Mesendoderm (in vitro differentiated cells): Measurements from ENCODE around the gene PKP4.
A peak's percentile ranks its signal among the peaks of the same experiment; 100 is the strongest.

Experiments used
- DNase-seq: peaks from one replicate; pipeline ENCODE4 v3.0.0; 2013
- H2AK5ac ChIP-seq: 2 replicates; pipeline ENCODE4 v1.6.1; 2013; ENCODE audit warnings: low read length, inconsistent platforms
- H2BK120ac ChIP-seq: 2 replicates; pipeline ENCODE4 v1.6.1; 2013; ENCODE audit warnings: low read depth, mild to moderate bottlenecking, low read length, moderate library complexity, mixed read lengths
- H2BK15ac ChIP-seq: replicated peaks from 2 replicates; pipeline ENCODE4 v1.6.1; 2013; ENCODE audit warnings: low read depth, mild to moderate bottlenecking, moderate library complexity
- H2BK5ac ChIP-seq: 2 replicates; pipeline ENCODE4 v1.6.1; 2013; ENCODE audit warnings: low read length, inconsistent platforms
- H3K18ac ChIP-seq: 2 replicates; pipeline ENCODE4 v1.6.1; 2013; ENCODE audit warnings: mild to moderate bottlenecking, low read length, mixed read lengths
- H3K23ac ChIP-seq: one replicate; pipeline ENCODE4 v1.6.1; 2013; ENCODE audit warnings: low read length
- H3K27ac ChIP-seq: 2 replicates; pipeline ENCODE4 v1.5.1; 2013; ENCODE audit warnings: low read depth, mild to moderate bottlenecking, inconsistent platforms, low read length, moderate library complexity
- H3K27me3 ChIP-seq: 2 replicates; pipeline ENCODE4 v1.6.1; 2013; ENCODE audit warnings: low read length, control low read depth, mild to moderate bottlenecking, inconsistent platforms; ENCODE audit not compliant: insufficient read depth, poor library complexity
- H3K36me3 ChIP-seq: 2 replicates; pipeline ENCODE4 v1.6.1; 2013; ENCODE audit warnings: low read length, inconsistent platforms; ENCODE audit not compliant: control insufficient read depth, insufficient read depth
- H3K4ac ChIP-seq: one replicate; pipeline ENCODE4 v1.6.1; 2013; ENCODE audit warnings: low read depth, mild to moderate bottlenecking, low read length, moderate library complexity
- H3K4me1 ChIP-seq: 2 replicates; pipeline ENCODE4 v1.6.1; 2013; ENCODE audit warnings: low read depth, low read length, inconsistent platforms; ENCODE audit not compliant: control insufficient read depth
- H3K4me2 ChIP-seq: 2 replicates; pipeline ENCODE4 v1.6.1; 2013; ENCODE audit warnings: low read length
- H3K4me3 ChIP-seq: 2 replicates; pipeline ENCODE4 v1.5.1; 2013; ENCODE audit warnings: mild to moderate bottlenecking, low read length
- H3K56ac ChIP-seq: one replicate; pipeline ENCODE4 v1.6.1; 2013; ENCODE audit warnings: low read length
- H3K79me1 ChIP-seq: 2 replicates; pipeline ENCODE4 v1.6.1; 2013; ENCODE audit warnings: low read length, inconsistent platforms
- H3K79me2 ChIP-seq: 2 replicates; pipeline ENCODE4 v1.6.1; 2013; ENCODE audit warnings: mild to moderate bottlenecking, low read length; ENCODE audit not compliant: control insufficient read depth, insufficient read depth
- H3K9ac ChIP-seq: 2 replicates; pipeline ENCODE4 v1.6.1; 2013; ENCODE audit warnings: low read length, inconsistent platforms
- H4K5ac ChIP-seq: one replicate; pipeline ENCODE4 v1.6.1; 2013; ENCODE audit warnings: low read length
- H4K8ac ChIP-seq: one replicate; pipeline ENCODE4 v1.6.1; 2013; ENCODE audit warnings: low read depth, mild to moderate bottlenecking, control low read depth, low read length, moderate library complexity
- WGBS: extraction: QIAGEN DNeasy Blood & Tissue Kit; methylation state at CpG from one replicate; pipeline ENCODE4 v1.1.7; 2013; ENCODE audit warnings: low lambda C conversion rate, missing lambda C conversion rate; ENCODE audit not compliant: insufficient coverage; ENCODE audit errors: extremely low coverage; 5-methylcytosine and 5-hydroxymethylcytosine counted together

Gene PKP4

GRCh38 chr2:158488442-158489216 lies 31.9 kb downstream of the PKP4 start:
- no peak overlapping the region for H4K5ac ChIP-seq
- no peak overlapping the region for H3K23ac ChIP-seq
- H3K36me3 ChIP-seq, result no peaks in the 10 kb centered on the region
- no peak overlapping the region for H3K27ac ChIP-seq
- H2BK5ac ChIP-seq, result no peak overlapping the region
- H2BK15ac ChIP-seq, result no peak overlapping the region
- WGBS, result no CpG with 5 or more reads among the region's 2 CpGs
- H3K9ac ChIP-seq, result no peak overlapping the region
- H3K4me3 ChIP-seq, result no peak overlapping the region
- peaks cover 3% of the 10 kb centered on the region for H3K4me1 ChIP-seq
- H2BK120ac ChIP-seq, result no peak overlapping the region
- H4K8ac ChIP-seq, result no peak overlapping the region
- no peak overlapping the region for H3K4ac ChIP-seq
- H3K18ac ChIP-seq, result no peak overlapping the region
- DNase-seq, result no peak
- H2AK5ac ChIP-seq, result no peak overlapping the region
- H3K56ac ChIP-seq, result no peak overlapping the region
- H3K27me3 ChIP-seq, result no peaks in the 10 kb centered on the region
- no peak overlapping the region for H3K4me2 ChIP-seq
- H3K79me1 ChIP-seq, result peaks cover 15% of the 10 kb centered on the region
- H3K79me2 ChIP-seq, result peaks cover 38% of the 10 kb centered on the region

GRCh38 chr2:158489366-158490112 lies 32.8 kb downstream of the PKP4 start:
- Histone ChIP-seq H3K4me2 (peak overlapping the region; percentile 3), H3K9ac (no peak overlapping the region), H3K79me1 (peaks cover 15% of the 10 kb centered on the region), H4K8ac (no peak overlapping the region), H2BK15ac (no peak overlapping the region), H3K4me1 (peaks cover 3% of the 10 kb centered on the region), H3K79me2 (peaks cover 35% of the 10 kb centered on the region), H3K4me3 (no peak overlapping the region), H3K23ac (no peak overlapping the region), H3K27me3 (no peaks in the 10 kb centered on the region), H2BK5ac (no peak overlapping the region), H4K5ac (no peak overlapping the region), H2AK5ac (no peak overlapping the region), H3K56ac (no peak overlapping the region), H2BK120ac (no peak overlapping the region), H3K27ac (no peak overlapping the region), H3K4ac (no peak overlapping the region), H3K36me3 (no peaks in the 10 kb centered on the region), H3K18ac (no peak overlapping the region)
- peak; percentile 67 for DNase-seq
- no CpG with 5 or more reads among the region's 6 CpGs for WGBS

GRCh38 chr2:158491072-158491471 lies 34.3 kb downstream of the PKP4 start:
- no CpG with 5 or more reads among the region's 4 CpGs for WGBS
- Histone ChIP-seq H3K27me3 (no peaks in the 10 kb centered on the region), H3K23ac (no peak overlapping the region), H3K4me1 (peaks cover 3% of the 10 kb centered on the region), H3K9ac (no peak overlapping the region), H3K4me2 (no peak overlapping the region), H4K5ac (no peak overlapping the region), H3K4me3 (no peak overlapping the region), H2BK120ac (no peak overlapping the region), H3K36me3 (no peaks in the 10 kb centered on the region), H2BK5ac (no peak overlapping the region), H2BK15ac (no peak overlapping the region), H3K79me1 (peaks cover 13% of the 10 kb centered on the region), H3K56ac (no peak overlapping the region), H3K79me2 (peaks cover 26% of the 10 kb centered on the region), H2AK5ac (no peak overlapping the region), H3K18ac (no peak overlapping the region), H3K4ac (no peak overlapping the region), H3K27ac (no peak overlapping the region), H4K8ac (no peak overlapping the region)
- no peak for DNase-seq

GRCh38 chr2:158493458-158493857 lies 36.7 kb downstream of the PKP4 start:
- WGBS, result no CpG with 5 or more reads among the region's 2 CpGs
- Histone ChIP-seq H3K4me1 (peaks cover 2% of the 10 kb centered on the region), H3K23ac (no peak overlapping the region), H3K9ac (no peak overlapping the region), H4K8ac (no peak overlapping the region), H4K5ac (no peak overlapping the region), H2AK5ac (no peak overlapping the region), H3K4me2 (no peak overlapping the region), H2BK5ac (no peak overlapping the region), H3K36me3 (no peaks in the 10 kb centered on the region), H3K27me3 (no peaks in the 10 kb centered on the region), H3K79me1 (peaks cover 16% of the 10 kb centered on the region), H3K56ac (no peak overlapping the region), H2BK120ac (no peak overlapping the region), H3K4ac (no peak overlapping the region), H2BK15ac (no peak overlapping the region), H3K4me3 (no peak overlapping the region), H3K79me2 (peaks cover 27% of the 10 kb centered on the region), H3K27ac (no peak overlapping the region), H3K18ac (no peak overlapping the region)
- DNase-seq, result no peak

- Histone ChIP-seq H3K4ac (no peak overlapping the region), H3K23ac (no peak overlapping the region), H3K27ac (no peak overlapping the region), H3K4me3 (no peak overlapping the region), H4K8ac (no peak overlapping the region), H3K18ac (no peak overlapping the region), H3K4me1 (no peaks in the 10 kb centered on the region), H3K79me2 (peaks cover 35% of the 10 kb centered on the region), H3K9ac (no peak overlapping the region), H2AK5ac (no peak overlapping the region), H3K56ac (no peak overlapping the region), H2BK5ac (no peak overlapping the region), H2BK120ac (no peak overlapping the region), H3K4me2 (no peak overlapping the region), H3K27me3 (no peaks in the 10 kb centered on the region), H3K36me3 (no peaks in the 10 kb centered on the region), H3K79me1 (peaks cover 18% of the 10 kb centered on the region), H4K5ac (no peak overlapping the region), H2BK15ac (no peak overlapping the region)
- WGBS, result no CpG with 5 or more reads among the region's 5 CpGs
- DNase-seq, result no peak
Observed at GRCh38 chr2:158495175-158495574, 38.4 kb downstream of the PKP4 start.
